Ovary (tissue), 3 donors: ENCODE measurements around the gene APBA2.

ENCODE experiments used
- CTCF ChIP-seq, 3 donors: fragments of 450-650 bp in 2 of 3; fragments of 200-600 bp in 1 of 3; IDR thresholded peaks; one replicate each; pipeline versions ENCODE4 v1.5.1 to v1.8.0; 2016 to 2022; ENCODE audit warnings: antibody characterized with exemption in 3 of 3, mild to moderate bottlenecking in 1 of 3
- POLR2A ChIP-seq: fragments of 450-650 bp; IDR thresholded peaks from one replicate; pipeline ENCODE4 v1.6.1; 2017; ENCODE audit warnings: antibody characterized with exemption, mild to moderate bottlenecking, moderate library complexity
- donor health status: DM: no; HTN: no; CAD: no.

- TF ChIP-seq CTCF (IDR thresholded peaks at IDR 0.05), result no peak
- TF ChIP-seq POLR2A, result no peak
Measured at GRCh38 chr15:28930011-28930410, 44.2 kb downstream of the APBA2 start.
